IMR-90 (cell line): ENCODE measurements around the gene ANP32A.

Experiments
- BHLHE40 ChIP-seq: fragments of 150-350 bp; IDR thresholded peaks from 2 replicates; pipeline ENCODE4 v1.6.1; 2016; ENCODE audit warnings: mild to moderate bottlenecking, low read depth, low read length
- CEBPB ChIP-seq: IDR thresholded peaks from 2 replicates; pipeline ENCODE4 v1.6.1; 2012; ENCODE audit warnings: low read depth, low read length, improper control_type of control experiment
- CHD1 ChIP-seq: IDR thresholded peaks from 2 replicates; pipeline ENCODE4 v1.6.1; 2012; ENCODE audit warnings: low read depth, low read length, improper control_type of control experiment
- ELK1 ChIP-seq: fragments of 150-350 bp; IDR thresholded peaks from 2 replicates; pipeline ENCODE4 v1.6.1; 2016; ENCODE audit warnings: low read depth, mild to moderate bottlenecking, low read length, moderate library complexity, borderline replicate concordance
- FOS ChIP-seq: fragments of 150-350 bp; IDR thresholded peaks from 2 replicates; pipeline ENCODE4 v1.6.1; 2016; ENCODE audit warnings: low read depth, low read length
- POLR2A ChIP-seq: IDR thresholded peaks from 2 replicates; pipeline ENCODE4 v1.6.1; 2012; ENCODE audit warnings: mild to moderate bottlenecking, low read depth, low read length
- RAD21 ChIP-seq: IDR thresholded peaks from 2 replicates; pipeline ENCODE4 v1.6.1; 2012; ENCODE audit warnings: low read length, improper control_type of control experiment
- RFX5 ChIP-seq: IDR thresholded peaks from 2 replicates; pipeline ENCODE4 v1.8.0; 2012; ENCODE audit warnings: low read depth, mild to moderate bottlenecking, low read length, moderate library complexity
- SMC3 ChIP-seq: fragments of 150-350 bp; IDR thresholded peaks from 2 replicates; pipeline ENCODE4 v1.6.1; 2016; ENCODE audit warnings: low read depth, mild to moderate bottlenecking, antibody characterized with exemption, low read length, moderate library complexity
- USF2 ChIP-seq: fragments of 150-350 bp; IDR thresholded peaks from 2 replicates; pipeline ENCODE4 v1.6.1; 2017; ENCODE audit warnings: mild to moderate bottlenecking, antibody characterized with exemption, low read length, low read depth
- TF ChIP-seq, protein P1 (sequence below): conservative IDR thresholded peaks from 2 replicates; pipeline ENCODE4 v1.5.1; 2012; ENCODE audit warnings: mild to moderate bottlenecking, low read depth, low read length, improper control_type of control experiment

DNA sequence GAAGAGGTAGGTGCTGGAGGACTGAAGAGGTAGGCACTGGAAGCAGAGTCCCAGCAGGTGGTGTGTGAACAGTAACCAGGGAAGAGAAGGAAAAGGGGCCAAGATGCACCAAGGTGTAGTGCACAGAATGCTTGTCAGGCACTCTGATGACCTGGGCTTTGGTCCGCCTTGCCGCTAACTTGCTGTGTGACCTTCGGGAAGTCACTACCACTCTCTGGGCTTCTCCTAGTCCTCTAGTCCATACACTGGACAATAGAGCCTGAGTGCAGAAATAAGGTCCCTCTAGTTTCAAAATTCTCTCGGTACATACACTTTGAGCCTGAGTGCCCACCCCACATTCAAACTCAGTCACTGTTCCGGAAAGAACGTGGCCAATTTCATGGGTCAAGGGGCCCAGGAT is 24.1 kb downstream of the ANP32A start:
- TF ChIP-seq, protein P1, sequence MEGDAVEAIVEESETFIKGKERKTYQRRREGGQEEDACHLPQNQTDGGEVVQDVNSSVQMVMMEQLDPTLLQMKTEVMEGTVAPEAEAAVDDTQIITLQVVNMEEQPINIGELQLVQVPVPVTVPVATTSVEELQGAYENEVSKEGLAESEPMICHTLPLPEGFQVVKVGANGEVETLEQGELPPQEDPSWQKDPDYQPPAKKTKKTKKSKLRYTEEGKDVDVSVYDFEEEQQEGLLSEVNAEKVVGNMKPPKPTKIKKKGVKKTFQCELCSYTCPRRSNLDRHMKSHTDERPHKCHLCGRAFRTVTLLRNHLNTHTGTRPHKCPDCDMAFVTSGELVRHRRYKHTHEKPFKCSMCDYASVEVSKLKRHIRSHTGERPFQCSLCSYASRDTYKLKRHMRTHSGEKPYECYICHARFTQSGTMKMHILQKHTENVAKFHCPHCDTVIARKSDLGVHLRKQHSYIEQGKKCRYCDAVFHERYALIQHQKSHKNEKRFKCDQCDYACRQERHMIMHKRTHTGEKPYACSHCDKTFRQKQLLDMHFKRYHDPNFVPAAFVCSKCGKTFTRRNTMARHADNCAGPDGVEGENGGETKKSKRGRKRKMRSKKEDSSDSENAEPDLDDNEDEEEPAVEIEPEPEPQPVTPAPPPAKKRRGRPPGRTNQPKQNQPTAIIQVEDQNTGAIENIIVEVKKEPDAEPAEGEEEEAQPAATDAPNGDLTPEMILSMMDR, result no peak
- TF ChIP-seq ELK1 (no peak), POLR2A (no peak), CEBPB (no peak), SMC3 (no peak), RFX5 (no peak), RAD21 (no peak), FOS (no peak), USF2 (no peak), BHLHE40 (no peak), CHD1 (no peak)
